ENCODE data around the gene KPNA5. TPM values are rescaled to one million over a fixed set of nuclear protein-coding genes. Genes with fewer than 3 reads are reported as not detected.
"Not testable (repeated sequence)": the region's sequence is repeated elsewhere in the genome, so short reads cannot be mapped to it uniquely, and the experiment has no call there.

Gene KPNA5
- total RNA-seq, 1 donor, result 11.2 TPM

- Histone ChIP-seq H3K36me3 (ENCODE audit: insufficient read depth, low read length) (no peaks in the 10 kb centered on the region), H4K20me1 (ENCODE audit: insufficient read depth, low read length) (no peaks in the 10 kb centered on the region), H3K27me3 (ENCODE audit: insufficient read depth, low read length) (no peaks in the 10 kb centered on the region), H3K4me3 (ENCODE audit: insufficient read depth, low read length) (no peak overlapping the region), H3K4me2 (ENCODE audit: insufficient read depth, low read length) (no peak overlapping the region), H3K9me3 (ENCODE audit: low read depth, low read length) (no peaks in the 10 kb centered on the region), H2AFZ (ENCODE audit: low read length) (no peak overlapping the region), H3K79me2 (ENCODE audit: insufficient read depth, low read length) (peaks cover 80% of the 10 kb centered on the region), H3K4me1 (ENCODE audit: insufficient read depth, low read length) (peaks cover 6% of the 10 kb centered on the region), H3K27ac (ENCODE audit: low read depth, low read length) (no peak overlapping the region)
- TF ChIP-seq CTCF (IDR thresholded peaks at IDR 0.05; ENCODE audit: extremely low read depth, low read depth, low read length), result no peak
- no peak for DNase-seq (ENCODE audit: insufficient read length, low spot score, missing footprints)
Observed at GRCh38 chr6:116663308-116663707, 17.7 kb upstream of the KPNA5 start.

GRCh38 chr6:116664169-116664568, 16.8 kb upstream of the KPNA5 start:
- H3K27ac ChIP-seq (ENCODE audit: low read depth, low read length); H3K4me1 ChIP-seq (ENCODE audit: insufficient read depth, low read length); DNase-seq (ENCODE audit: insufficient read length, low spot score, missing footprints); H4K20me1 ChIP-seq (ENCODE audit: insufficient read depth, low read length); H3K27me3 ChIP-seq (ENCODE audit: insufficient read depth, low read length); H3K4me3 ChIP-seq (ENCODE audit: insufficient read depth, low read length); H3K4me2 ChIP-seq (ENCODE audit: insufficient read depth, low read length); H2AFZ ChIP-seq (ENCODE audit: low read length); H3K36me3 ChIP-seq (ENCODE audit: insufficient read depth, low read length); H3K9me3 ChIP-seq (ENCODE audit: low read depth, low read length): not testable (repeated sequence)
- peaks cover 84% of the 10 kb centered on the region for H3K79me2 ChIP-seq (ENCODE audit: insufficient read depth, low read length)

- peaks cover 75% of the 10 kb centered on the region for H3K79me2 ChIP-seq (ENCODE audit: insufficient read depth, low read length)
- no peak overlapping the region for H3K4me3 ChIP-seq (ENCODE audit: insufficient read depth, low read length)
- H2AFZ ChIP-seq (ENCODE audit: low read length), result no peak overlapping the region
- no peak overlapping the region for H3K27ac ChIP-seq (ENCODE audit: low read depth, low read length)
- H3K9me3 ChIP-seq (ENCODE audit: low read depth, low read length), result no peaks in the 10 kb centered on the region
- peaks cover 6% of the 10 kb centered on the region for H3K4me1 ChIP-seq (ENCODE audit: insufficient read depth, low read length)
- TF ChIP-seq CTCF (IDR thresholded peaks at IDR 0.05; ENCODE audit: extremely low read depth, low read depth, low read length), result no peak
- H3K36me3 ChIP-seq (ENCODE audit: insufficient read depth, low read length), result no peaks in the 10 kb centered on the region
- no peaks in the 10 kb centered on the region for H3K27me3 ChIP-seq (ENCODE audit: insufficient read depth, low read length)
- H4K20me1 ChIP-seq (ENCODE audit: insufficient read depth, low read length), result no peaks in the 10 kb centered on the region
- peak overlapping the region; percentile 49 for H3K4me2 ChIP-seq (ENCODE audit: insufficient read depth, low read length)
- DNase-seq (ENCODE audit: insufficient read length, low spot score, missing footprints), result no peak
Observed at GRCh38 chr6:116665464-116665863, 15.5 kb upstream of the KPNA5 start.

GRCh38 chr6:116666869-116667268, 14.1 kb upstream of the KPNA5 start:
- Histone ChIP-seq H3K4me3 (ENCODE audit: insufficient read depth, low read length) (no peak overlapping the region), H3K27me3 (ENCODE audit: insufficient read depth, low read length) (peaks cover 4% of the 10 kb centered on the region), H3K4me2 (ENCODE audit: insufficient read depth, low read length) (peak overlapping the region; percentile 49), H2AFZ (ENCODE audit: low read length) (no peak overlapping the region), H3K79me2 (ENCODE audit: insufficient read depth, low read length) (peaks cover 65% of the 10 kb centered on the region), H3K9me3 (ENCODE audit: low read depth, low read length) (no peaks in the 10 kb centered on the region), H3K4me1 (ENCODE audit: insufficient read depth, low read length) (peaks cover 6% of the 10 kb centered on the region), H3K27ac (ENCODE audit: low read depth, low read length) (no peak overlapping the region), H3K36me3 (ENCODE audit: insufficient read depth, low read length) (no peaks in the 10 kb centered on the region), H4K20me1 (ENCODE audit: insufficient read depth, low read length) (no peaks in the 10 kb centered on the region)
- TF ChIP-seq CTCF (IDR thresholded peaks at IDR 0.05; ENCODE audit: extremely low read depth, low read depth, low read length), result no peak
- no peak for DNase-seq (ENCODE audit: insufficient read length, low spot score, missing footprints)
